Measurements from ENCODE around the gene KRT13.
A peak's percentile ranks its signal among the peaks of the same experiment; 100 is the strongest.

The KRT13 gene

DNA sequence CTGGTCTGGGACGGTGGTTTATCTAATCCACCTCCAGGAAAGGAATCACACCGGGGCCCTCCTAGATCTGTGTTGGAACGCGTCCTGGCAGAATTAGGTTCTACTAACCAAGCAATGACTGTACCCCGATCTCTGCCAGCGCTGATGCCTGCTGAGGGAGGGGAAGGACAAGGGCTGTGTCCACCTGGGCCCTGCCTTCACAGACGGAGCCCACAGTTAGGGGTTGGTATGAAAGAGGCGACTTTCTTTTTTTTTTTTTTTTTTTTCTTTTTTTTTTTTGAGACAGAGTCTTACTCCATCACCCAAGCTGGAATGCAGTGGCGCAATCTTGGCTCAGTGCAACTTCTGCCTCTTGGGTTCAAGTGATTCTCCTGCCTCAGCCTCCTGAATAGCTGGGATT, 32.6 kb upstream of the KRT13 start:
- TF ChIP-seq ZFX (IDR thresholded peaks at IDR 0.05; ENCODE audit: borderline replicate concordance): no peak
- TF ChIP-seq, protein P1, sequence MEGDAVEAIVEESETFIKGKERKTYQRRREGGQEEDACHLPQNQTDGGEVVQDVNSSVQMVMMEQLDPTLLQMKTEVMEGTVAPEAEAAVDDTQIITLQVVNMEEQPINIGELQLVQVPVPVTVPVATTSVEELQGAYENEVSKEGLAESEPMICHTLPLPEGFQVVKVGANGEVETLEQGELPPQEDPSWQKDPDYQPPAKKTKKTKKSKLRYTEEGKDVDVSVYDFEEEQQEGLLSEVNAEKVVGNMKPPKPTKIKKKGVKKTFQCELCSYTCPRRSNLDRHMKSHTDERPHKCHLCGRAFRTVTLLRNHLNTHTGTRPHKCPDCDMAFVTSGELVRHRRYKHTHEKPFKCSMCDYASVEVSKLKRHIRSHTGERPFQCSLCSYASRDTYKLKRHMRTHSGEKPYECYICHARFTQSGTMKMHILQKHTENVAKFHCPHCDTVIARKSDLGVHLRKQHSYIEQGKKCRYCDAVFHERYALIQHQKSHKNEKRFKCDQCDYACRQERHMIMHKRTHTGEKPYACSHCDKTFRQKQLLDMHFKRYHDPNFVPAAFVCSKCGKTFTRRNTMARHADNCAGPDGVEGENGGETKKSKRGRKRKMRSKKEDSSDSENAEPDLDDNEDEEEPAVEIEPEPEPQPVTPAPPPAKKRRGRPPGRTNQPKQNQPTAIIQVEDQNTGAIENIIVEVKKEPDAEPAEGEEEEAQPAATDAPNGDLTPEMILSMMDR (IDR thresholded peaks at IDR 0.05): no peak
- peak overlapping the region; percentile 86 for H3K27ac ChIP-seq

GRCh38 chr17:41537614-41537954, 32.2 kb upstream of the KRT13 start:
- no peak for TF ChIP-seq ZFX (IDR thresholded peaks at IDR 0.05; ENCODE audit: borderline replicate concordance)
- TF ChIP-seq, protein P1 (IDR thresholded peaks at IDR 0.05): no peak
- peak overlapping the region; percentile 86 for H3K27ac ChIP-seq

DNA sequence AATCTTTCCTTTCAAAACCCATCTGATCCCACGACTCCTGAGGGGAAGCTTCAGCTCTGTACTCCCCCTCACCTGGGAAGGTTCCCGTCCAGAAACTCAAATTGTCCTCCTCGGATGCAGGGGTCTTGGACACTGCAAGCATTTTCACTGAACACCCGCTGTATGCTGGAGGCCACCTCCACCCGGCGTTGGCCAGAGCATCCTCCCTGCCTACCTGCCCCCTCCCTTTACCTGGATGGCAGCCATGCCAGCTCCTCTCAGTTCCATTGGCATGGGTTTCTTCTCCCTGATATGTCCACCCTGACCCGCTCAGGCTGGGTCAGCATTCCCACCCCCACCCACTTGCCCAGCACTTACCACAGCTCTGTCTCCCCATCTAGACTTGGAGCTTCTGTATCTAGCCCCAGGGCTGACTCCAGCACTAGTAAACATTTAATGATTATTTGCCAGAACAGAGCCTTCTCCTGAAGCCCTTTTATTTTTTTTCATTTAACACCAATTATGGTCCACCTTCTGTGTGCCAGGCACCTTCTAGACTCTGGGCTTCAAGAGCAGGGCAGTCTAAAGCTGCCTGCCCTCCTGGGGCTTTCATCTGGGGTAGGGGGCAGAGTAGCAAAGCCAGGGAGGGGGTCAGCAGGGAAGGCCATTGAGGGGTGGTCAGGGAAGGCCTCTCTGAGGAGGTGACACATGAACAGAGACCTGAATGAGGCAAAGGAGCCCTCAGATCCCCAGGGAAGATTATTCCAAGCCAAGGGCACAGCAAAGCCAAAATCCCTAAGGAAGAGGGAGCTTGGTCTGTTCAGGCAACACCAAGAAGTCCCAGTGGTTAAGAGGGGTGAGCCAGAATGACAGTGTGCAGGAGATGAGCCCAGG, 31.6 kb upstream of the KRT13 start:
- TF ChIP-seq ZFX (IDR thresholded peaks at IDR 0.05; ENCODE audit: borderline replicate concordance): no peak
- TF ChIP-seq, protein P1 (IDR thresholded peaks at IDR 0.05): no peak
- peak overlapping the region; percentile 86 for H3K27ac ChIP-seq

GRCh38 chr17:41535764-41536481, 30.5 kb upstream of the KRT13 start:
- TF ChIP-seq, protein P1 (IDR thresholded peaks at IDR 0.05): no peak
- no peak for TF ChIP-seq ZFX (IDR thresholded peaks at IDR 0.05; ENCODE audit: borderline replicate concordance)
- peak overlapping the region; percentile 86 for H3K27ac ChIP-seq

- TF ChIP-seq ZFX (IDR thresholded peaks at IDR 0.05; ENCODE audit: borderline replicate concordance): no peak
- H3K27ac ChIP-seq: peak overlapping the region; percentile 86; the same call in 1 of the 2 replicates
These were observed 29.6 kb upstream of the KRT13 start for GRCh38 chr17:41534899-41535546.

GRCh38 chr17:41533613-41534012, 28.2 kb upstream of the KRT13 start:
- H3K27ac ChIP-seq: no peak overlapping the region
- TF ChIP-seq, protein P1 (IDR thresholded peaks at IDR 0.05): no peak
- TF ChIP-seq ZFX (IDR thresholded peaks at IDR 0.05; ENCODE audit: borderline replicate concordance): no peak

DNA sequence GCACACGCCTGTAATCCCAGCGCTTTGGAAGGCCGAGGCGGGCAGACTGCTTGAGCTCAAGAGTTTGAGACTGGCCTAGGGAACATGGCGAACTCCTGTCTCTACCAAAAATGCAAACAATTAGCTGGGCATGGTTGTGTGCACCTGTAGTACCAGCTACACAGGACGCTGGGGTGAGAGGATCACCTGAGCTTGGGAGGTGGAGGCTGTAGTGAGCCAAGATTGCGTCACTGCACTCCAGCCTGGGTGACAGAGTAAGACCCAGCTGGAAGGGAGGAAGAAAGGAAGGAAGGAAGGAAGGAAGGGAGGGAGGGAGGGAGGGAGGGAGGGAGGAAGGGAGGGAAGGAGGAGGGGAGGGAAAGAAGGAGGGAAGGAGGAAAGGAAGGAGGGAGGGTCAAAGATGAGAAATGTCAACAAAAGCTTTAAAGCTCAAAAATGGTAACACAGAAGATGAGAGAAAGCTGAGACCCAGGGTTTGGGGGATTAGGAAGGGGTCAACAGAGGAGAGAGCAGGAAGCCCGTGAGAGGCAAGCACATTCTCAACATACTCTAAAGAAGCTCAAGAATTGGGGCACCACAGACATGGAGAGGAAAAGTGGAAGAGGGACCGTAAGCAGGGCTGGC, 27.6 kb upstream of the KRT13 start:
- peak overlapping the region; percentile 27; the same call in 1 of the 2 replicates for H3K27ac ChIP-seq
- TF ChIP-seq, protein P1 (IDR thresholded peaks at IDR 0.05): no peak
- TF ChIP-seq ZFX (IDR thresholded peaks at IDR 0.05; ENCODE audit: borderline replicate concordance): no peak
